SH-SY5Y (cell line): Measurements from ENCODE around the gene NASP.

ENCODE experiments used
- GATA2 ChIP-seq: IDR thresholded peaks from 2 replicates; pipeline ENCODE4 v1.6.1; 2011; ENCODE audit warnings: mild to moderate bottlenecking, low read depth, low read length
- GATA3 ChIP-seq: IDR thresholded peaks from 2 replicates; pipeline ENCODE4 v1.6.1; 2011; ENCODE audit warnings: low read depth, mild to moderate bottlenecking, low read length, moderate library complexity

The NASP gene

GRCh38 chr1:45621501-45621836, 37.6 kb downstream of the NASP start:
- no peak for TF ChIP-seq GATA3
- no peak for TF ChIP-seq GATA2

GRCh38 chr1:45621895-45622523, 38.2 kb downstream of the NASP start:
- TF ChIP-seq GATA2 (no peak), GATA3 (no peak)

GRCh38 chr1:45622524-45623394, 38.9 kb downstream of the NASP start:
- no peak for TF ChIP-seq GATA3
- no peak for TF ChIP-seq GATA2

GRCh38 chr1:45623972-45624371, 40.1 kb downstream of the NASP start, which contains the start of gene CCDC17:
TSS of gene CCDC17 (minus strand) at chr1:45624054. CDS start at chr1:45623909, 145 bp downstream.
- TF ChIP-seq GATA2 (no peak), GATA3 (no peak)

- TF ChIP-seq GATA3 (no peak), GATA2 (no peak)
These were observed 45.2 kb downstream of the NASP start for GRCh38 chr1:45629035-45629434.

- no peak for TF ChIP-seq GATA2
- no peak for TF ChIP-seq GATA3
These were observed 46.6 kb downstream of the NASP start for GRCh38 chr1:45630429-45630828.

GRCh38 chr1:45635211-45635610, 51.4 kb downstream of the NASP start:
- TF ChIP-seq GATA3 = no peak
- TF ChIP-seq GATA2 = no peak

GRCh38 chr1:45640293-45640692, 56.5 kb downstream of the NASP start:
- TF ChIP-seq GATA2 = no peak
- no peak for TF ChIP-seq GATA3

- TF ChIP-seq GATA3 (no peak), GATA2 (no peak)
These were observed 59.5 kb downstream of the NASP start for GRCh38 chr1:45643321-45643720.

- TF ChIP-seq GATA3 (no peak), GATA2 (no peak)
These were observed 60.1 kb downstream of the NASP start for GRCh38 chr1:45643978-45644377.

GRCh38 chr1:45644661-45645060, 60.8 kb downstream of the NASP start:
- TF ChIP-seq GATA2 = no peak
- no peak for TF ChIP-seq GATA3

GRCh38 chr1:45647248-45648021, 63.6 kb downstream of the NASP start:
- no peak for TF ChIP-seq GATA2
- no peak for TF ChIP-seq GATA3

GRCh38 chr1:45654540-45655280, 70.9 kb downstream of the NASP start:
- TF ChIP-seq GATA2 = no peak
- TF ChIP-seq GATA3 = no peak
